GM19099 (cell line): ENCODE results near the gene AP5Z1.

ENCODE experiments used
- POLR2A ChIP-seq: IDR thresholded peaks from 3 replicates; pipeline ENCODE4 v1.6.1; 2011; ENCODE audit warnings: low read depth; ENCODE audit not compliant: insufficient read length; ENCODE audit errors: extremely low read depth

Gene AP5Z1

GRCh38 chr7:4818000-4818794 lies 42.8 kb downstream of the AP5Z1 start:
- no peak for TF ChIP-seq POLR2A

DNA sequence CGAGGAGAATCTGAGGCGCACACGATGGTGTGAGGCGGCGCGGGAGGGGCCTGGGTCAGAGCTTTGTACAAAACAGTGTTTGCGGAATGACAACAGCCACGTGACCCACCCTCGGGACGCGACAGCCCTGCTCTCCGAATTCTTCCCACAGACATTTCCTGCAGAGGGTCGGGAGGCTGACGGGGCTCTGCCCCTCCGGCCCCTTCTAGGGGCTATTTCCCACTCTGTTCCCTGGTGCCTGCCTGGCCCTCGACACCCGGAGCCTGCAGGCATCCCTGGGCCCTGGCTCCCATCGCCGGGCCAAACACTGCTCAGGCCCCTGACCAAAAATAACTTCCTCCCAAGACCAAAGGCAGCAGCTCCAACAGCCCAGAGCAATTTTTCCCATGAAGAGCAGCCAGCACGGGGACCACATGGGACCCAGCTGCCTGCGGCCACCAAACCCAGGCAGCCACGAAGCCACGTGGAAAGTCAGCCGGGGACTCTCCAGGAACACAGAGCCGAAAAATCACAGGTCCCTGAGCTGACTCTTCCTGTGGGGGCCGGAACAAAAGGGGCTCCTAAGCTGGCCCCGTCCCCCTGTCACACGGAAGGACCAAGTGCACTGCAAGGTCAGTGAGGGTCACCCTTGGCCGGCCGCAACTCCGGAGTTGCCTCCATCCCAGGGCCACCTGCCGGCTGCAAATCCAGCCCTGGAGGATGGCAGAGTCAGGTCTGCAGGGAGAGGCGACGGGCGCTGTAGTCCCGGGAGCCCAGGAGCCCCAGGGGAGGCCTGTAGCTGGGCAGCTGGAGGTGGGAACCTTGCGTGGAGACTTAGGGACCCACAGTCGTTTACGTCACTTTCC lies 44.4 kb downstream of the AP5Z1 start:
- TF ChIP-seq POLR2A = no peak

DNA sequence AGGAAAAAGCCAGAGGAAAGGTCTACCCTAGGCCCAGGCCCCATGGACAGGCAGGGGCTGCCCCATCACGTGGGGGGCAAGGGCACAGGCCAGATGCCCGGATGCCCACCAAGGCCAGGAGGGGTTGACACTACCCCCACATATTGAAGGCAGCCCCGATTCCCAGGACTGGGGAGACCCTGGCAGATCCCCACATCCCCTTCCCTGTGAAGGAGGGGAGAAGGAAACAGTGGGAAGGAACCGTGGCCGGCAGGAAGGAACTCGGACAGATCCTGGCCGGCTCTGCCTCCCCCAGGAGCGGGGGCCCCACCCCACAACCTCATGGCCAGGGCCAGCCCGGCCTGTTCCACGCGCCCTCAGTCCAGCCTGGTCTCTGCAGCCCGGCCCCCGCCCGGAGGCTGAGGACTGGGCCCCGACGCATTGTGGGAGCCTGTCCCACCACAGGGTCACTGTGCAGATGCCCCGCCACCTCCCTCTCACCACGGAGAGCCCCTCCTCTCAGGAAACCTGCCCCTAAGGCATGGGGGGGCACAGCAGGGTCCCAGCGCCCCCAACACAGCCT lies 45.1 kb downstream of the AP5Z1 start:
- no peak for TF ChIP-seq POLR2A

- TF ChIP-seq POLR2A = no peak
Measured at GRCh38 chr7:4820967-4821471, 45.6 kb downstream of the AP5Z1 start.

DNA sequence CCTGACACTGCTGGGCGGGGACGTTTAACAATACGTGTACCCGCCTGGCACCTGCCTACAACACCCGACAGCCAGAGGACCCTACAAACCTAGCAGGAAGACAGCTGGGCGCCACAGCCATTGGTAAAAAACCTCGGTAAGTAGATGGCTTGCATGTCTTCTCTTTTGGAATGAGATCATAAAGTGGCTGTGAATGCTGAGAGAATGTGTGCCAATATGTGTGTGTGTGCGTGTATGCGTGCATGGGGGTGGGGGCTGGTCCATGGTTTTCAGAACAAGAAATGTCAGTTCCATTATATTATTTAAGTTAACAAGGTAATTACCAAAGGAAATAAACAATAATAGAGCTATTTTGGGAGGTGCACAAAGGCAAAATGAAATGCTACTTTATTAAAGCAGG lies 47.3 kb downstream of the AP5Z1 start:
- no peak for TF ChIP-seq POLR2A

GRCh38 chr7:4823441-4824119 lies 48.2 kb downstream of the AP5Z1 start:
- no peak for TF ChIP-seq POLR2A

DNA sequence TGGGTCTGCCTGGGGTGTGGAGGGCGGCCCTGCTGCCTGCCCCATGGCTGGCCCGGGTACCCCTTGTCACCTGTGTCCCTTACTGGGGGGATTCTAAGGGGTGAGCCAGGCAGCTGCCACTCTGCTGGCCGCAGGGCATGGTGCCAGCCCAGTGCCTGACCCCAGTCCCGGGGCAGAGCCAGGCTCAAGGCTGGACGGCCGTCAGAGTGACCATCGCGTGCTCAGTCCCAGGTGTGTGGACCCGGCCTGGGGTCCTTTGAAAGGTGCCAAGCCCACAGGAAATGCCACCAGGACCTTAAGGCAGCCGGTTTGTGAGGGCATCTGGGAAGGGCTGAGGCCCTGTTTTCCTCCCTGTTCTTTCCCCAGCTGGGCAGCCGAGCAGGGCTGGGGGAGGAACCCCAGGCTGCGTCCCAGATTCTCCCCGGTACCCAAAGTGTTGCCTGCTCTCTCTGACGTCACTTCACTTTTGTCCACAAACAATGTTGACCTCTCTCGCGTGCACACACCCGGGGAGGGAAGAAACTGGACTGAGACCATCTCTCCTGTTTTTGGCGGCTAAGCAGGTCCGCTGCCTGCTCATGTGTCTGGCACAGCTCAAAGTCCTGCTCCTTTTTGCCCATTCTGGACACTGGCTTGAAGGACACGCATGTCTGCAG lies 48.8 kb downstream of the AP5Z1 start:
- TF ChIP-seq POLR2A = no peak

GRCh38 chr7:4825081-4825480 lies 49.7 kb downstream of the AP5Z1 start:
- TF ChIP-seq POLR2A = no peak

DNA sequence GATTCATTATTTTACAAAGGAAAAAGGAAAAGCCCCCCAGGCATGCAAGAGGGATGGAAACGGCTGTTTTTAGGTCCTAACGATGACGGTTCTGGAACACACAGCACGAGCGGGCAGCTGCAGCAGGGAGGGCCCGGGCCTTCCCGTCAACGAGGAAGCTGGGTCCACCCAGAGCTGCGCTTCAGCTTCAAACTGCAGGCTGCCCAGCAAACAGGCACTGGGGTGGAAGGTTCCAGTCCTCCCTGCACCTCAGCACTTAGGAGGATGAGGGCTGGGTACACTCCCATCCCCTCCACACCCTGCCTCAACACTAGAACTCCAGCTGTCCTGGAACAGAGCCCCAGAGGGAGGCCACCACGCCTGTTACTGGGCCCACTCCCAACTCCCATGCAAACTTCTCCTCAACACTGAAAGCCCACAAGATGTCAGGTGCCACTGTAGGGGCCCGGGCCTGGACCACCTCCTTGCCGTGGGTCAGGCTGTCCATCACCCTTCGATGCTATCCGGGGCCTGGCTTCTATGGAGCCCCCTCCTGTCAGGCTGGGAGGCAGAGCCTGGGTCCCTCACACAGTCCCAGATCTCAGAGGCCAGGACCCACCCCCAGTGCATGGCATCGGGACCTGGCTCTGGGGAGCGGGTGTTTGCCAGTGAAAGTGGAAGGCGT lies 53.4 kb downstream of the AP5Z1 start:
- no peak for TF ChIP-seq POLR2A

DNA sequence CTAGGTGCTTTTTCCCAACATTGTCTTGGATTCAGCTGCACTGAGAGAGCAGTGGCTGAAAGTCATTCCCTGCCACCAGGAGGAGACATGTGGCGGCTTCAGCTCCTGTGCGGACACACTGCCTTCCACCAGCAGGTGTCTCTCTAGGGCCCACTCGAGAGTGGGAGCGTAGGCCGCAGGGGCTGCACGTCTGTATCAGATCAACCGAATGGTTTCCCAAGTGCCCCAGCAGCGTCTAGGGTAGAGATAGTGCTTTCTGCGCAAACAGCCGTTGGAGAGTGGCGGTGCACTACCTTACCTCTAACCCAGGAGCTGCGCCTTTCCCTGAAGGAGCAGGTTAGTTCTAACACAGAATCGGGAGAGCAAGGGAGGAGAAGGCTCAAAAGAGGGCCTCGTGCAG lies 54.8 kb downstream of the AP5Z1 start:
- TF ChIP-seq POLR2A = no peak

DNA sequence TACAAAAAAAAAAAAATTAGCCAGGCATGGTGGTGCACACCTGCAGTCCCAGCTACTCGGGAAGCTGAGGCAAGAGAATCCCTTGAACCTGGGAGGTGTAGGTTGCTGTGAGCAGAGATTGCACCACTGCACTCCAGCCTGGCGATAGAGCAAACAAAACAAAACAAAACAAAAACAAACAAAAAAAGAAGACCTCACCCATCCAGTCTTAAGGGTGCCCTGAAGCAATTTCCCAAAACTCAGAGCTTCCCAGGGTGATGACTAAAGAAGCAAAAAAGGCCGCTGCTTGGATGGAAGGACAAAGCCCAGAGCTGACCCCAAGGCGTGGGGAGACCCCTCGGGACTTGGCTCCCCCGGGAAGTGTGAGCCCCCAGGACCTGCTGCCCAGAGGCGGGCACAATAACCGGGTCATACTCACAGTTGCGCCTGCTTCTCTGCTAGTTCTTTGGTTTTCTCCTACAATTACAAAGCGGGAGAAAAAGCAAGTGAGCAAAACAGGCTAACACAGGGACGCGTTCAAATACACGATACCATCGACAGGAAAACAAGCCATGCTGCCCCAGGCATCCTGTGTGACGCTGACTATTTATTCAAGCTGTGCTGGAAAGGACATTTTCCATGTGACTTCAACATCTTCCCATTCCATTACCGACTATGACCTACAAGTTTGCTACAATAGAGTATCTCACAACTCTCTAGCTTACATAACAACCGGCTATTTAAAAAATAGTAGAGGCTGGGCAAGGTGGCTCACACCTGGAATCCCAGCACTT lies 56.5 kb downstream of the AP5Z1 start:
- TF ChIP-seq POLR2A = no peak

GRCh38 chr7:4832711-4833110 lies 57.3 kb downstream of the AP5Z1 start:
- no peak for TF ChIP-seq POLR2A

DNA sequence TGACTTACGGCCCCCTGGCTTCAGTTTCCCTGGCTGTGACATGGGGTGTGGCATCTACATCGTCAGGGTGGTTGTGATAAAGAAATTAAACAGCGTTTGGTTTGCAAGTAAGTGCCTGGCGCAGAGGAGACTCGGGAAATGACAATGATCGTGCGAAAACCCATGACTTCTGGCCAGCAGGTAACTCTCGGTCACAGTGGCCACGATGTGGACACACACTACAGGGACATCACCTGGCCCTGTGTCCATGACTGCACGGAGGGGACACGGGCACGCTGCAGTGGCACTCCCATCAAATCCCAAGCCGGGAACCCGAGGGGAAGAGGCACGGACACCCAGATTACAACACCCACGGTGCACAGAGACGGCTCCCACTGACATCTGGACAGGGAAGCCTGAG lies 57.8 kb downstream of the AP5Z1 start:
- TF ChIP-seq POLR2A = no peak

DNA sequence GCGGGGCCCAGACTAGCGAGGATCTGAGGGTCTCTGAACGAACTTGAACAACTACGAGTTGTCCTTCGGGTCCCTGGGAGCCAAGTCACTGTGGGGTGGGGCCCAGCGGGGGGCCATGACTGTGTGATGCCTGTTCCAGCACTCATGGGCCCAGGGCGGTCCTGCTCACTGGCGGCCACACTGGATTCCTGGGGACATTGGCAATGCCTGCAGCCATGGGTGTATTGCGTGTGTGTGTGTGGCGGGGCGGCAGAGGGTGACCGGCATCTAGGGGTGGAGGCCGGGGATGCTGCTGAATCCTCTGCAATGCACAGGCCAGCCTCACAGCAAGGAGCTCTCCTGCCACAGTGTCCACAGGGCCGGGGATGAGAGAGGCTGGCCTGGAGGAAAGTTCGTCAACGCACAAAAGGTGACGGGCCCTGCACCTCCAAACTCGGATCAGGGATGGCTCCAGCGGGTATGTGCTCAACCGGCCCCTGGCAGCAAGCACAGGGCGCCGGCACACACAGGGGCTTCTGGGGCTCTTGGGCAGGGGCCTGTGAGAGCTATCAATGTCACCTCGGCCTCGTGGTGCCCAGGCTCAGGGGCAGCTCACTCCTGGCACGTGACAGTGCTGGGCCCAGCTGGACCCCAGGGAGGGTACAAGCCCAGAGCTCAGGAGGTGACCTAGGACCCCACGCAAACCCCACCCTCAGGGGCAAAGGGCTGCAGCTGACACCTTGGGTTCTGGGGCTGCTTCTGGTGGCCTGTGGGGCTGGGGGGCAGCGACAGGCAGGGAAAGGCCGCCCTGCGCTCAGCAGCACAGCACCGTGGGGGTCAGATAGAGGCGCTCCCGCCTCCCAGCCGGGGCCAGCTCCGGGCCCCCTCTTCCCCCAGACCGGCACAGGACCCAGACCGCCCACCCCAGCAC lies 58.5 kb downstream of the AP5Z1 start:
- no peak for TF ChIP-seq POLR2A
